Motor neuron (in vitro differentiated cells): Measurements from ENCODE around the gene S1PR4. TPM values are rescaled to one million over a fixed set of nuclear protein-coding genes. Genes with fewer than 3 reads are reported as not detected.

ENCODE experiments used
- ATAC-seq, 8 experiments: fragments of 200-7000 bp; cut with Tn5 transposase; replicated peaks in 6 of 8; 2 replicates each; pipeline ENCODE4 v1.8.0; 2021; ENCODE audit warnings: mild to moderate bottlenecking in 8 of 8, moderate library complexity in 8 of 8
- H3K27ac ChIP-seq, 2 donors: fragments of 250-450 bp; sonication (Bioruptor Pico); 2 replicates each; pipeline ENCODE4 v1.9.0; 2021; ENCODE audit warnings: antibody characterized with exemption in 2 of 2, mild to moderate bottlenecking in 2 of 2, moderate library complexity in 1 of 2
- H3K4me1 ChIP-seq, 2 donors: fragments of 250-450 bp; sonication (Bioruptor Pico); replicated peaks in 1 of 2; 2 replicates each; pipeline ENCODE4 v1.6.1; 2021; ENCODE audit warnings: antibody characterized with exemption in 2 of 2, mild to moderate bottlenecking in 2 of 2, moderate library complexity in 1 of 2
- H3K4me3 ChIP-seq, 5 donors: fragments of 250-450 bp; sonication (Bioruptor Pico); 2 replicates each; pipeline ENCODE4 v1.9.0; 2021; ENCODE audit warnings: antibody characterized with exemption in 5 of 5, mild to moderate bottlenecking in 5 of 5, moderate library complexity in 4 of 5
- WGBS, 10 experiments: fragments of 450-650 bp; shearing (Covaris generic); methylation state at CpG; one replicate each; pipeline ENCODE4 v1.0.0; 2022; 5-methylcytosine and 5-hydroxymethylcytosine counted together
- in situ Hi-C, 9 experiments: fragments of 400-800 bp; cut with MboI; loops; one replicate each; pipeline ENCODE4 v1.15.0; 2021; ENCODE audit warnings: low sequenced_read_pairs in 9 of 9, low pct_unique_long_range_greater_than_20kb in 2 of 9; ENCODE audit not compliant: unreplicated experiment in 9 of 9
- total RNA-seq, 8 experiments: library from RNA; unstranded; fragments of 300-600 nt; gene quantifications; 2 replicates each; pipeline versions ENCODE4 v1.2.3 to v1.2.4, GENCODE V29; 2022

The S1PR4 gene
- total RNA-seq, 8 experiments from 2014 or later = 0.13 to 0.45 (median 0.27) TPM; not detected in 4

GRCh38 chr19:3229346-3229743 lies 50.8 kb downstream of the S1PR4 start:
- in situ Hi-C loops = no loop called here
- 0 to 80% (median 57%) methylated on average over 1 to 4 of the region's 9 CpGs; no CpG with 5 or more reads in 2 of the 10 experiments for WGBS, 10 experiments
- Histone ChIP-seq H3K4me3 (no peak overlapping the region), H3K4me1 (peaks cover 17 to 30% of the 10 kb centered on the region in 2 donors), H3K27ac (no peak overlapping the region)
- no peak for ATAC-seq

Other genes with a start within 250 kb of the S1PR4 start
- gene ZNF77, start 233.8 kb upstream of the S1PR4 start, total RNA-seq = 1 to 10 TPM; 1.7 to 9.9 (median 7.7) TPM
- gene TLE6, start 201.2 kb upstream of the S1PR4 start, total RNA-seq = 1 to 10 TPM in 3 of 8 experiments, under 1 TPM in 4, not detected in 1; 0.18 to 3.9 (median 0.81) TPM
- gene TLE2, start 149.5 kb upstream of the S1PR4 start, total RNA-seq = 10 to 100 TPM in 1 of 8 experiments, 1 to 10 TPM in 3, under 1 TPM in 2, not detected in 2; 0.13 to 11.8 (median 4.4) TPM
- 100 to 1,000 TPM; 105 to 286 (median 141) TPM for gene TLE5, start 116.3 kb upstream of the S1PR4 start, total RNA-seq
- 10 to 100 TPM; 10.1 to 36.7 (median 26.6) TPM for gene GNA11, start 84.4 kb upstream of the S1PR4 start, total RNA-seq
- 1 to 10 TPM in 1 of 8 experiments, under 1 TPM in 3, not detected in 4; 0.22 to 1.3 (median 0.46) TPM for gene GNA15, start 42.7 kb upstream of the S1PR4 start, total RNA-seq
- gene NCLN, start 7.2 kb downstream of the S1PR4 start, total RNA-seq = 10 to 100 TPM; 11.0 to 77.7 (median 26.3) TPM
- 10 to 100 TPM in 5 of 8 experiments, under 1 TPM in 3; 0.18 to 29.9 (median 18.0) TPM for gene CELF5, start 45.9 kb downstream of the S1PR4 start, total RNA-seq
- gene NFIC, start 187.8 kb downstream of the S1PR4 start, total RNA-seq = 10 to 100 TPM in 4 of 8 experiments, 1 to 10 TPM in 2, under 1 TPM in 2; 0.82 to 77.5 (median 6.3) TPM